ENCODE measurements around the gene RYR2. TPM values are rescaled to one million over a fixed set of nuclear protein-coding genes. Genes with fewer than 3 reads are reported as not detected.

RYR2 gene
- total RNA-seq, 1 donor from 2014 or later = 47.0 TPM

- Mint-ChIP-seq H3K4me1 (ENCODE audit: low read depth, unreplicated experiment) (peaks cover 5% of the 10 kb centered on the region), H3K4me3 (ENCODE audit: unreplicated experiment) (no peak overlapping the region), H3K36me3 (ENCODE audit: unreplicated experiment) (no peaks in the 10 kb centered on the region), H3K9me3 (ENCODE audit: unreplicated experiment) (no peaks in the 10 kb centered on the region), H3K27ac (ENCODE audit: unreplicated experiment) (no peak overlapping the region), H3K27me3 (ENCODE audit: unreplicated experiment) (no peaks in the 10 kb centered on the region)
- no peak for DNase-seq
- TF ChIP-seq, protein P1, sequence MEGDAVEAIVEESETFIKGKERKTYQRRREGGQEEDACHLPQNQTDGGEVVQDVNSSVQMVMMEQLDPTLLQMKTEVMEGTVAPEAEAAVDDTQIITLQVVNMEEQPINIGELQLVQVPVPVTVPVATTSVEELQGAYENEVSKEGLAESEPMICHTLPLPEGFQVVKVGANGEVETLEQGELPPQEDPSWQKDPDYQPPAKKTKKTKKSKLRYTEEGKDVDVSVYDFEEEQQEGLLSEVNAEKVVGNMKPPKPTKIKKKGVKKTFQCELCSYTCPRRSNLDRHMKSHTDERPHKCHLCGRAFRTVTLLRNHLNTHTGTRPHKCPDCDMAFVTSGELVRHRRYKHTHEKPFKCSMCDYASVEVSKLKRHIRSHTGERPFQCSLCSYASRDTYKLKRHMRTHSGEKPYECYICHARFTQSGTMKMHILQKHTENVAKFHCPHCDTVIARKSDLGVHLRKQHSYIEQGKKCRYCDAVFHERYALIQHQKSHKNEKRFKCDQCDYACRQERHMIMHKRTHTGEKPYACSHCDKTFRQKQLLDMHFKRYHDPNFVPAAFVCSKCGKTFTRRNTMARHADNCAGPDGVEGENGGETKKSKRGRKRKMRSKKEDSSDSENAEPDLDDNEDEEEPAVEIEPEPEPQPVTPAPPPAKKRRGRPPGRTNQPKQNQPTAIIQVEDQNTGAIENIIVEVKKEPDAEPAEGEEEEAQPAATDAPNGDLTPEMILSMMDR (IDR thresholded peaks at IDR 0.05; ENCODE audit: partially characterized antibody, unreplicated experiment) = no peak
Measured at GRCh38 chr1:237448042-237448441, 406.1 kb downstream of the RYR2 start.

GRCh38 chr1:237457573-237457972 lies 415.6 kb downstream of the RYR2 start:
- no peak for DNase-seq
- no peaks in the 10 kb centered on the region for H3K36me3 Mint-ChIP-seq (ENCODE audit: unreplicated experiment)
- no peak overlapping the region for H3K27ac Mint-ChIP-seq (ENCODE audit: unreplicated experiment)
- no peaks in the 10 kb centered on the region for H3K4me1 Mint-ChIP-seq (ENCODE audit: low read depth, unreplicated experiment)
- TF ChIP-seq, protein P1 (IDR thresholded peaks at IDR 0.05; ENCODE audit: partially characterized antibody, unreplicated experiment) = no peak
- no peaks in the 10 kb centered on the region for H3K27me3 Mint-ChIP-seq (ENCODE audit: unreplicated experiment)
- H3K4me3 Mint-ChIP-seq (ENCODE audit: unreplicated experiment) = no peak overlapping the region
- H3K9me3 Mint-ChIP-seq (ENCODE audit: unreplicated experiment) = peaks cover 2% of the 10 kb centered on the region

- Mint-ChIP-seq H3K4me3 (ENCODE audit: unreplicated experiment) (no peak overlapping the region), H3K27me3 (ENCODE audit: unreplicated experiment) (no peaks in the 10 kb centered on the region), H3K4me1 (ENCODE audit: low read depth, unreplicated experiment) (no peaks in the 10 kb centered on the region), H3K9me3 (ENCODE audit: unreplicated experiment) (no peaks in the 10 kb centered on the region), H3K36me3 (ENCODE audit: unreplicated experiment) (no peaks in the 10 kb centered on the region), H3K27ac (ENCODE audit: unreplicated experiment) (no peak overlapping the region)
- DNase-seq = no peak
- TF ChIP-seq, protein P1 (IDR thresholded peaks at IDR 0.05; ENCODE audit: partially characterized antibody, unreplicated experiment) = no peak
Measured at GRCh38 chr1:237467320-237467719, 425.3 kb downstream of the RYR2 start.

GRCh38 chr1:237470712-237471338 lies 428.8 kb downstream of the RYR2 start:
- Mint-ChIP-seq H3K9me3 (ENCODE audit: unreplicated experiment) (no peaks in the 10 kb centered on the region), H3K27ac (ENCODE audit: unreplicated experiment) (no peak overlapping the region), H3K4me1 (ENCODE audit: low read depth, unreplicated experiment) (no peaks in the 10 kb centered on the region), H3K4me3 (ENCODE audit: unreplicated experiment) (no peak overlapping the region), H3K27me3 (ENCODE audit: unreplicated experiment) (no peaks in the 10 kb centered on the region), H3K36me3 (ENCODE audit: unreplicated experiment) (no peaks in the 10 kb centered on the region)
- DNase-seq = no peak
- TF ChIP-seq, protein P1 (IDR thresholded peaks at IDR 0.05; ENCODE audit: partially characterized antibody, unreplicated experiment) = no peak

- H3K9me3 Mint-ChIP-seq (ENCODE audit: unreplicated experiment) = no peaks in the 10 kb centered on the region
- H3K27ac Mint-ChIP-seq (ENCODE audit: unreplicated experiment) = no peak overlapping the region
- no peaks in the 10 kb centered on the region for H3K27me3 Mint-ChIP-seq (ENCODE audit: unreplicated experiment)
- H3K4me3 Mint-ChIP-seq (ENCODE audit: unreplicated experiment) = no peak overlapping the region
- no peaks in the 10 kb centered on the region for H3K4me1 Mint-ChIP-seq (ENCODE audit: low read depth, unreplicated experiment)
- no peaks in the 10 kb centered on the region for H3K36me3 Mint-ChIP-seq (ENCODE audit: unreplicated experiment)
- TF ChIP-seq, protein P1 (IDR thresholded peaks at IDR 0.05; ENCODE audit: partially characterized antibody, unreplicated experiment) = no peak
- no peak for DNase-seq
Measured at GRCh38 chr1:237471377-237471776, 429.4 kb downstream of the RYR2 start.
